GM21390 (cell line): ENCODE data around the gene HOXA5.

ENCODE experiments used
- ATAC-seq: cut with Tn5 transposase; IDR thresholded peaks from one replicate; pipeline ENCODE4 v1.9.1; 2021; ENCODE audit not compliant: unreplicated experiment

Gene HOXA5

DNA sequence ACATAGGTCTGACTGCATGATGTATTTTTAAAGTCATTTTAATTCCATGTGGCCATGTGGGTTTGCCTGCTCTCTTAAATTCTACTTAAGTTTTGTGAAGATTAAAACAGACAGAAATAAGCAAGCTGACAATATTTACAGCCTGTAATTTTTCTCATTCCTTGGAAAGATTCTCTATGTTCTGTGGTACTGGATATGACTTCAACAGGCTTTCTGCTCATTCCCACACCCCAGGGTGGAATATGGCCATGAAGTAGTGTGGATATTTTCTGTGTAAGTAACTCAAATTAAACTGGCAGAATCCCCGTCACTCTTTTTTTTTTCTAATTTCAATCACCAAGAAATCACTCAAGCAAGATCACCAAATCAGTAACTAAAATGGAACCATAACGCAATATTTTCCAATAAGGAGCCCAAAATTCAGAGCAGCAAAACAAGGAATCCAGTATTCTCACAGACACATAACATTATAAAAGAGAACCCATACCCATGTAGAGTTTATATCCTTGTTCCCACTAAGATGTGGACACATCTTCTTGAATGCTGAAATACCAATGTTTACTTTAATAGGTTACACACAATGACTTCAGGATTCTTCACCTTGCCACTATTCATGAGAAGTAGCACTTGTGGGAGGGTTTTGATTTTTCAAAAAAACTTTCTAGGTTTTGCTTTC, 5.7 kb downstream of the HOXA5 start:
- no peak for ATAC-seq

- ATAC-seq = no peak
These were observed 9.1 kb downstream of the HOXA5 start for GRCh38 chr7:27134392-27134791.

- no peak for ATAC-seq
These were observed 9.9 kb downstream of the HOXA5 start for GRCh38 chr7:27133409-27134231.

- no peak for ATAC-seq
These were observed 10.5 kb downstream of the HOXA5 start for GRCh38 chr7:27132978-27133377.

DNA sequence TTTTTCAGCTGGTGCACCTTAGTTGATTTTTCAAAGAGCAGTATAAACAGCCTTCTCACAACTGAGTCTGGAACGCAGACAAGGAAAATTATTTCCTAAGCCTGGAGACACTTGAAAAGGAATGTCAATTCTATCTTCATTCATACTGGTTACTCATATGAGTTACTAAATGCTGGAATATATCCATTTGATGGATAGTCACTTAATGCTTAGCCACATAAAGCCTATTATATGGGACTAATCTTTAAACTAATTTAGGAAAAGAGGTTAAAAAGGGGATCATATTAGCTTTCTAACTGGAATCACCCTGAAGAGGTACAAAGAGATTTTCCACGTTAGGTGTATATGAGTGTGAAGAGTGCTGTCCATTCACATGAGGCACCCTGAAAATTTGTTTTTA, 11.3 kb downstream of the HOXA5 start:
- ATAC-seq = no peak

- ATAC-seq = no peak
These were observed 12.1 kb downstream of the HOXA5 start for GRCh38 chr7:27131390-27131819.

DNA sequence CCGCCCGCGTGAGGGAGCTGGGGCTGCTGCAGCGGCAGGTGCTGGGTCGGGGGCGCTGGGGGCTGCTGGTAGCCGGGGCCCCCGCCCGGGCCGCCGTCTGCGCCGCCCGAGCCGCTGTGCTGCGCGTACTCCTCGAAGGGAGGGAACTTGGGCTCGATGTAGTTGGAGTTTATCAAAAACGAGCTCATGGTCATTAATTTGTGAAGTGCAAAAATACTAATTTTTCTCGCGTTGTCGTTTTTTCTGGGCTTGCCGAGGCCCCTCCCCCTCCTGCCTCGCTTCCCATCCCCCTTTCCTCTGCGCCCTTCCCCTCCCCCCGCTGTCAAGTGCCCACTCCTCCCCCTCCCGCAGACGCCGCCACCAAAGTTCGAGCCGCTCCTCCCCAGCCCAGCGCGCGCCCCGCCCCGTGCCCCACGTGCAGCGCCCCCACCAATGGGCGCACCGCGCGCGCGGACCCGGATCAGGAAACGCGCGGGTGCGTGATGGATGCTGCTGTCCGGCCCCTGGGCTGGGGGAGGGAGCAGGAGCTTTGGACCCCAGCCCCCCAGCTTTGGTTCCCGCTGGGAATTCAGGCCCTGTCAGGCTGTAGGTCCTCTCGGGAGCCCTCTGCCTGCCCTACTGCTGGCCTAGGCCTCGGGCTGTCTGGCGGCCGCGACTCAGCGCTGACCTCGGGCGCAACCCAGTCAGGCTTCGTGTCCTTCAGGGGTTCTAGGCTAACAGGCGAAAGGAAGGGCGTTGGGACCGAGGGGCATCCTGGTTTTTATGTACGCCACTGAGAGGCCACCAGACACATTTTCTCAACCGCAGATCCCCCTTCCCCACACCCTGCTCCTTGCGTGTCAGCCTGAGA, 12.7 kb downstream of the HOXA5 start, which contains the start of gene HOXA4:
Gene HOXA4, minus strand, starts transcription at position 218 of the 850 bp plus-strand sequence. Its CDS starts 24 bp downstream, at position 194.
- no peak for ATAC-seq

- no peak for ATAC-seq
These were observed 13.5 kb downstream of the HOXA5 start for GRCh38 chr7:27129729-27130539.

DNA sequence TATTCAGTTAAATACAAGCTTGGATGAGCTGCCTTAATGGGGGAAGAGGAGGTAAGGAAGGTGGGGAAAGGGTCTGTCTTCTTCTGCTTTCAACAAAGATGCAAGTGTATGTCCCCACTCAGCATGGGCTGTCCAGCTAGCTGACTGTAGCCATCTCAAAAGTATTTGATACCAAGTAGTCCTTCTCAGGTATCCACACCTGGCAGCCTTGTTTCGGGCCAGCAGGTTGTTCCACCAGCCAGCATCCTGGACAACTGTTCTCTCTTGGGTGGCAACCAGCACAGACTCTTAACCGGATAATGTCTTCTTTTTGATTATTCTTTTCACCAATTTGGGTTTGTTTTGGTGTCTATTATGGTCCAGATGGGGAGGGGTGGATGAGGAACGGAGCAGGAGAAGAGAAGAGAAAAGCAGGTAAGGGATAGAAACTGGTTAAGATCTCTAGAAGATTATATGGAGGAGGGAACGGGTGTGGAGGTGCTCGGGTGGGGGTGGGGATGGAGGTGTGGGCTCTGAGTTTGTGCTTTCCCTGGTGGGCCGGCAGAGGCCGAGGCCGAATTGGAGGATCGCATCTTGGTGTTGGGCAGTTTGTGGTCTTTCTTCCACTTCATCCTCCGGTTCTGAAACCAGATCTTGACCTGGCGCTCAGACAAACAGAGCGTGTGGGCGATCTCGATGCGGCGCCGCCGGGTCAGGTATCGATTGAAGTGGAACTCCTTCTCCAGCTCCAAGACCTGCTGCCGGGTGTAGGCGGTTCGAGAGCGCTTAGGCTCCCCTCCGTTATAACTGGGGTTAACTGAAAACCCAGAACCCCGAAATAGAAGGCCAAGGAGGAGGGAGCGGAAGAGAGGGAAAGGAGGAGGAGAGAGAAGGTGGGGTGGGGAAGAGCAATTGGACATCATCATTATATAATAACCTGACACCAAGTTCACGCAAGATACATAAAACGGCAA, 14.4 kb downstream of the HOXA5 start:
- ATAC-seq = no peak

GRCh38 chr7:27128034-27128433, 15.4 kb downstream of the HOXA5 start:
- ATAC-seq = no peak

DNA sequence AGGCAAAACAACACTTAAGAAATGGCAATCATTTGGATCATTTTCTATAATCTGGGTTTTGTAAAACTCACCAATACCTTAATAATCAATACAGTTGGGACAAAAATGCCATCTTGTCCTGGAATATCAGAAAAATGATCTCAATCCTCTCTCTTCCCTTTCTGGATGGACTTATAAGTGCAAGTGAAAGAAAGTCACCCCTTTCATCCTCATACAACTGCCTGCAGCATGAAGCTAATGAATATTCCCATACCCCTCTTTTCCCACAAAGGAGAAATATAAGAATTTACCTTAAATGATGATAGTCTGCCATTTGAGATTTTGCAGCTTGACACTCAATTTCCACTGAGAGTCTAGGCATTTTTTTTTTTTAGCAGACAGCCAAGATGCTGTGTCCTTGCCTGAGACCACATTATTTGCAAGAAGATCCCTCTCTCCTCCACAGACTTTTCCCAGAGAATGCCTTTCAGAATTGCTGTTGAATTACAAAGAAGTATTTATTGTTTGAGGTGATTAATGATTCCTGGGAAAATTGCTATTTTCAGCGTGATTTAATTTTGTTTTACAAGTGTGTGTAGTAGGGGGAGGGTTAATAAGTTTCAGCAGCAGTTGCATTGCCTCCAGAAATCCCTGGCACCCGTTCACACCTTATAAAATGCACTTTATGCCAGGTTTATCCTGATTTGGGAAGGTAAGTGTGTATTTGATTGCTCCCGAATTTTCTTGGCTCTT, 16.7 kb downstream of the HOXA5 start:
- no peak for ATAC-seq

GRCh38 chr7:27125986-27126394, 17.5 kb downstream of the HOXA5 start:
- ATAC-seq = no peak

DNA sequence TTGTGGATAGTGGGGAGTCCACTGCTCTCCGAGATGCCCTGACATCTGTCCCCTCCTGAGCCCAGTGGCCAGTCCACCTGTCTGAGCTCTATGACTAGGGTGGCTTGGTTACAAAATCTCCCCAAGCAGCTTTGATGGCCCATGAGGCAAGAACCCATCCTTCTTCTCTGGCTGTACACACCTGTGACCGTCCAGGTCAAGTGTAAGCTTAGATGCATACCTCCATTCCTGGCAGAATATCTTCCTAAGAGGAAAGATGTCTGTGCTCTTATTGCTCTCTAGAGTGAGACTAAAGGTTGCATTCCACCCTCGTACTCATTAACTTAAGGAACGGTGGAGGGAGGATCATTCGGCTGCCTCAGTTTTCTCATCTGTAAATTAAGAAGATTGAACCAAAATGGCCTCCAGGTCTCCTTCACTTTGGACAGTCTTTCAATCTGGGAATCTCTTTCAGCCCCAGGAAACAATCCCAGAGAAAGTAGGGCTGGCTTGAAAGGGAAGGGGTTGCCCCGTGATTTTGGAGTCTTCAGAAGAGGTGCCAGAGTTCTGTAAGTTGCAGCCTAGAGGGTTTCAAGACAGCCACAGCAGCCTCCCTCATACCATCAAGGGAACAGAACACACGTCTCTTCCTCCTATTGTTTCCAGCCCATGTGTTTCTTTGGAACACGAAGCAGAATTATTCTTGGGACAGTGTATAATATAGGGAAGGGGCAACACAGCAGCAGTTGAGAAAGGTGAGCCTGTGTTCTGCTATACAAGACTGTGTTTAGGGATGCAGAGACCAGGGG, 18.4 kb downstream of the HOXA5 start:
- ATAC-seq = no peak

GRCh38 chr7:27124096-27124901, 19.2 kb downstream of the HOXA5 start:
- ATAC-seq = no peak

GRCh38 chr7:27123477-27124053, 19.9 kb downstream of the HOXA5 start:
- ATAC-seq = no peak

GRCh38 chr7:27123007-27123476, 20.4 kb downstream of the HOXA5 start:
- ATAC-seq = no peak
